H1 (cell line): ENCODE measurements around the gene MRPL22. TPM values are rescaled to one million over a fixed set of nuclear protein-coding genes. Genes with fewer than 3 reads are reported as not detected.

Experiments
- CTCF ChIA-PET: fragments of 300-600 bp; sonication (Branson Sonifier 250); formaldehyde crosslinking; loops from one replicate; lab custom pipeline; 2021; ENCODE audit not compliant: partially characterized antibody; lab: Charles Lee
- POLR2A ChIA-PET: fragments of 300-600 bp; sonication (Branson Sonifier 250); formaldehyde crosslinking; loops from one replicate; lab custom pipeline; 2021; ENCODE audit warnings: inconsistent platforms; ENCODE audit not compliant: partially characterized antibody; lab: Charles Lee
- DNase-seq, 2 experiments: peaks; one replicate each; pipeline versions ENCODE4 v3.0.0 to v3.0.0-alpha.2; 2010 to 2022; ENCODE audit warnings: low spot score in 2 of 2, low read depth in 1 of 2, mixed read lengths in 1 of 2
- FAIRE-seq: peaks from 2 replicates; lab custom pipeline; 2011; peaks lifted over from hg19 to GRCh38; lab: Jason Lieb, UNC
- H2AFZ ChIP-seq: 2 replicates; pipeline ENCODE4 v1.8.1; 2012; ENCODE audit warnings: low read length, inconsistent platforms
- H2AK5ac ChIP-seq: 2 replicates; pipeline ENCODE4 v1.6.1; 2013; ENCODE audit warnings: low read depth, low read length
- H2BK120ac ChIP-seq: replicated peaks from 2 replicates; pipeline ENCODE3; 2013; ENCODE audit warnings: low read depth, low read length, inconsistent platforms
- H2BK12ac ChIP-seq: 2 replicates; pipeline ENCODE4 v1.6.1; 2013; ENCODE audit warnings: low read depth, low read length
- H2BK15ac ChIP-seq: 2 replicates; pipeline ENCODE4 v1.6.1; 2013; ENCODE audit warnings: low read length
- H2BK20ac ChIP-seq: 2 replicates; pipeline ENCODE4 v1.6.1; 2013; ENCODE audit warnings: low read length
- H2BK5ac ChIP-seq: 2 replicates; pipeline ENCODE4 v1.6.1; 2013; ENCODE audit warnings: low read depth, low read length
- H3K14ac ChIP-seq: 2 replicates; pipeline ENCODE4 v1.6.1; 2013; ENCODE audit warnings: inconsistent platforms; ENCODE audit not compliant: insufficient read length
- H3K18ac ChIP-seq: 2 replicates; pipeline ENCODE4 v1.6.1; 2013; ENCODE audit warnings: low read length; ENCODE audit errors: extremely low read depth
- H3K23ac ChIP-seq: 2 replicates; pipeline ENCODE4 v1.6.1; 2013; ENCODE audit warnings: inconsistent platforms; ENCODE audit not compliant: insufficient read length
- H3K23me2 ChIP-seq: 2 replicates; pipeline ENCODE4 v1.6.1; 2013; ENCODE audit warnings: low read depth, low read length
- H3K27ac ChIP-seq: 2 replicates; pipeline ENCODE4 v1.6.1; 2011; ENCODE audit warnings: low read depth, low read length, inconsistent platforms
- H3K27me3 ChIP-seq, 4 experiments: replicated peaks in 1 of 4; 1 replicate in 1 of 4; 2 replicates in 3 of 4; pipeline versions ENCODE4 v1.6.1 to v1.8.1; 2011 to 2013; ENCODE audit warnings: low read length in 3 of 4, mild to moderate bottlenecking in 3 of 4, inconsistent platforms in 2 of 4, mixed read lengths in 2 of 4, moderate library complexity in 1 of 4; ENCODE audit not compliant: control insufficient read depth in 3 of 4, insufficient read depth in 3 of 4; ENCODE audit errors: extremely low read depth in 1 of 4
- H3K36me3 ChIP-seq, 4 experiments: 2 replicates each; pipeline versions ENCODE4 v1.6.1 to v1.8.1; 2011 to 2013; ENCODE audit warnings: mild to moderate bottlenecking in 4 of 4, low read length in 3 of 4, moderate library complexity in 2 of 4, control low read depth in 1 of 4, inconsistent platforms in 1 of 4; ENCODE audit not compliant: insufficient read depth in 4 of 4, control insufficient read depth in 2 of 4
- H3K4ac ChIP-seq: replicated peaks from 2 replicates; pipeline ENCODE3; 2013; ENCODE audit warnings: low read length, low read depth, mixed read lengths, inconsistent platforms; ENCODE audit not compliant: insufficient read length
- H3K4me1 ChIP-seq, 4 experiments: replicated peaks in 1 of 4; 1 replicate in 1 of 4; 2 replicates in 3 of 4; pipeline versions ENCODE4 v1.6.1 to v1.8.1; 2011 to 2013; ENCODE audit warnings: low read length in 3 of 4, inconsistent platforms in 2 of 4, mixed read lengths in 1 of 4; ENCODE audit not compliant: insufficient read depth in 4 of 4, control insufficient read depth in 3 of 4
- H3K4me2 ChIP-seq, 2 experiments: 2 replicates each; pipeline versions ENCODE4 v1.6.1 to v1.8.1; 2011 to 2013; ENCODE audit warnings: low read depth in 2 of 2, low read length in 2 of 2, control low read depth in 1 of 2, inconsistent platforms in 1 of 2, mild to moderate bottlenecking in 1 of 2; ENCODE audit not compliant: insufficient read depth in 1 of 2
- H3K4me3 ChIP-seq, 4 experiments: fragments of 200-600, 300-600 bp in 1 of 4; sonication (generic), shearing (Covaris generic), sonication (Bioruptor Twin) in 1 of 4; 2 replicates each; pipeline versions ENCODE4 v1.5.1 to v1.8.1; 2011 to 2016; ENCODE audit warnings: low read length in 4 of 4, low read depth in 3 of 4, control low read depth in 2 of 4, inconsistent platforms in 2 of 4, mild to moderate bottlenecking in 2 of 4, mixed read lengths in 1 of 4, moderate library complexity in 1 of 4; ENCODE audit not compliant: insufficient read depth in 2 of 4; ENCODE audit errors: extremely low read depth in 1 of 4
- H3K56ac ChIP-seq: replicated peaks from 2 replicates; pipeline ENCODE3; 2013; ENCODE audit warnings: low read depth, mild to moderate bottlenecking, mixed read lengths, low read length, inconsistent platforms; ENCODE audit not compliant: insufficient read length
- H3K79me1 ChIP-seq: 2 replicates; pipeline ENCODE4 v1.6.1; 2013; ENCODE audit warnings: low read depth, low read length, control low read depth
- H3K79me2 ChIP-seq, 2 experiments: 2 replicates each; pipeline versions ENCODE4 v1.6.1 to v1.8.1; 2012 to 2013; ENCODE audit warnings: low read length in 2 of 2, mild to moderate bottlenecking in 2 of 2, inconsistent platforms in 1 of 2; ENCODE audit not compliant: insufficient read depth in 2 of 2, control insufficient read depth in 1 of 2
- H3K9ac ChIP-seq, 4 experiments: replicated peaks in 1 of 4; 1 replicate in 1 of 4; 2 replicates in 3 of 4; pipeline versions ENCODE4 v1.6.1 to v1.8.1; 2011 to 2013; ENCODE audit warnings: low read depth in 3 of 4, low read length in 3 of 4, control low read depth in 2 of 4, mild to moderate bottlenecking in 2 of 4, moderate library complexity in 2 of 4, inconsistent platforms in 1 of 4; ENCODE audit errors: extremely low read depth in 1 of 4
- H3K9me3 ChIP-seq, 2 experiments: 2 replicates each; pipeline versions ENCODE4 v1.6.1 to v1.8.1; 2012 to 2013; ENCODE audit warnings: mild to moderate bottlenecking in 2 of 2, moderate library complexity in 2 of 2, control low read depth in 1 of 2, inconsistent platforms in 1 of 2, low read depth in 1 of 2, low read length in 1 of 2, mixed read lengths in 1 of 2; ENCODE audit not compliant: insufficient read depth in 2 of 2
- H4K20me1 ChIP-seq, 2 experiments: replicated peaks in 1 of 2; 2 replicates each; pipeline versions ENCODE3 to v1.8.1; 2011 to 2013; ENCODE audit warnings: inconsistent platforms in 2 of 2, low read length in 2 of 2, mild to moderate bottlenecking in 1 of 2; ENCODE audit not compliant: insufficient read depth in 2 of 2, control insufficient read depth in 1 of 2
- H4K5ac ChIP-seq: 2 replicates; pipeline ENCODE4 v1.6.1; 2013; ENCODE audit warnings: low read length, low read depth, mixed read lengths, inconsistent platforms; ENCODE audit not compliant: insufficient read length
- H4K8ac ChIP-seq: 2 replicates; pipeline ENCODE4 v1.8.0; 2013; ENCODE audit warnings: mild to moderate bottlenecking, moderate library complexity, low read length, inconsistent platforms; ENCODE audit not compliant: insufficient read depth; ENCODE audit errors: extremely low read depth
- H4K91ac ChIP-seq: replicated peaks from 2 replicates; pipeline ENCODE3; 2013; ENCODE audit warnings: low read length, mixed read lengths, inconsistent platforms; ENCODE audit not compliant: insufficient read length
- CBX5 ChIP-seq: fragments of 300-800, 300-1000 bp; sonication (generic); IDR thresholded peaks from 2 replicates; pipeline ENCODE4 v1.7.1; 2016; ENCODE audit warnings: antibody characterized with exemption, low read length, low read depth
- CHD1 ChIP-seq: IDR thresholded peaks from 2 replicates; pipeline ENCODE4 v1.6.1; 2012; ENCODE audit warnings: low read depth, low read length, improper control_type of control experiment
- CTBP2 ChIP-seq: IDR thresholded peaks from 2 replicates; pipeline ENCODE4 v1.7.0; 2011; ENCODE audit warnings: borderline replicate concordance, mild to moderate bottlenecking, moderate library complexity, mixed read lengths, low read length; ENCODE audit not compliant: insufficient read depth, insufficient read length
- NANOG ChIP-seq: IDR thresholded peaks from 2 replicates; pipeline ENCODE4 v1.6.1; 2011; ENCODE audit warnings: low read length, low read depth, mild to moderate bottlenecking, inconsistent platforms; ENCODE audit not compliant: insufficient read depth, poor library complexity, severe bottlenecking
- POU5F1 ChIP-seq: IDR thresholded peaks from 2 replicates; pipeline ENCODE4 v1.6.1; 2011; ENCODE audit warnings: low read depth, mild to moderate bottlenecking, low read length, moderate library complexity
- RNF2 ChIP-seq: fragments of 200-900, 300-1000 bp; sonication (generic); IDR thresholded peaks from 2 replicates; pipeline ENCODE4 v1.7.1; 2016; ENCODE audit warnings: borderline replicate concordance, low read depth, mild to moderate bottlenecking, antibody characterized with exemption, low read length; ENCODE audit not compliant: poor library complexity, severe bottlenecking; ENCODE audit errors: missing control alignments
- RXRA ChIP-seq: IDR thresholded peaks from 2 replicates; pipeline ENCODE4 v1.6.1; 2011; ENCODE audit warnings: low read depth, mild to moderate bottlenecking, low read length, moderate library complexity; ENCODE audit not compliant: insufficient read depth
- SP1 ChIP-seq: IDR thresholded peaks from 2 replicates; pipeline ENCODE4 v1.6.1; 2011; ENCODE audit warnings: low read depth, low read length
- YY1 ChIP-seq: IDR thresholded peaks from 2 replicates; pipeline ENCODE4 v1.6.1; 2011; ENCODE audit warnings: low read depth, mild to moderate bottlenecking, low read length
- polyA plus RNA-seq, 7 experiments: library from polyadenylated mRNA; depleted of rRNA in 3 of 7; stranded (reverse) in 5 of 7; unstranded in 2 of 7; fragments of >200 nt in 5 of 7; fragments of 200-250 nt in 2 of 7; gene quantifications; 1 replicate in 5 of 7; 2 replicates in 1 of 7; 4 replicates in 1 of 7; pipeline versions ENCODE4 v1.2.1 to v1.2.3, GENCODE V29; 2011 to 2013; ENCODE audit warnings: missing spikeins in 2 of 7, mixed read lengths in 2 of 7
- total RNA-seq: library from RNA; stranded (reverse); fragmentation: NEBNext Ultra II Directional; extraction: Animal tissue kit (Norgen Biotek cat#: 25700); gene quantifications from 2 replicates; pipeline ENCODE4 v1.2.1, GENCODE V29; 2021
- TF ChIP-seq, protein P1 (sequence below), 3 experiments: IDR thresholded peaks; 1 replicate in 2 of 3; 2 replicates in 1 of 3; pipeline versions ENCODE4 v1.5.1 to v1.6.1; 2011; ENCODE audit warnings: low read length in 3 of 3, mild to moderate bottlenecking in 3 of 3, inconsistent platforms in 2 of 3, low read depth in 1 of 3, moderate library complexity in 1 of 3; ENCODE audit not compliant: insufficient read depth in 1 of 3; ENCODE audit errors: control extremely low read depth in 1 of 3

MRPL22 gene
- total and polyA plus RNA-seq, 2 of the 8 experiments (the other 6 are each of a cell fraction or from before 2014, with no cell fraction given), result 46.8 to 65.6 TPM

DNA sequence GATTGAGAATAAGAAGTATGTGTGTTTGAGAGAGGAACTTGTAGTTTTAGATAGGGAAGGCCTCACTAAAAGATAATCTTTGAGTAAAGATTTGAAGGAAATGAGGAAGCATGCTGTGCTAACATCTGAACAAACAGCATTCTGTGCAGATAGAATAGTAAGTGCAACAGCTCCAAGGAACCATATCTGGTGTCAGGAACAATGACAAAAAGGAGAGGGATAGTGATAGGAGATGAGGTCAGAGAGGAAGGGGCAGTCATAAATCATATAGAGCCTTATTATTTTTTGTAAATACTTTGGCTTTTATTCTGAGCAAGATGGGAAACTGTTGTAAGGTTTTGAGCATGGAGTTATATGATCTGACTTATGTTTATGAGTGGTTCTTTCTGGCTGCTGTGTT, 3.8 kb downstream of the MRPL22 start:
- H4K91ac ChIP-seq, result no peak overlapping the region
- no peak overlapping the region for H3K27ac ChIP-seq
- H3K14ac ChIP-seq, result no peak overlapping the region
- H3K79me2 ChIP-seq, result peaks cover 4 to 52% of the 10 kb centered on the region in 2 experiments; a peak in 3 of 4 replicates
- peaks cover 0 to 4% (median 0%) of the 10 kb centered on the region in 4 experiments; a peak in 4 of 7 replicates for H3K4me1 ChIP-seq
- no peak overlapping the region for H3K4me2 ChIP-seq
- no peaks in the 10 kb centered on the region for H3K27me3 ChIP-seq
- H3K36me3 ChIP-seq, result no peaks in the 10 kb centered on the region; a peak in 1 of 8 replicates
- H3K23me2 ChIP-seq, result peaks cover 7% of the 10 kb centered on the region; the same call in 1 of the 2 replicates
- H4K8ac ChIP-seq, result no peak overlapping the region
- H3K23ac ChIP-seq, result no peak overlapping the region
- H3K4ac ChIP-seq, result no peak overlapping the region
- DNase-seq, result no peak
- no peak overlapping the region for H2AFZ ChIP-seq
- H2BK120ac ChIP-seq, result no peak overlapping the region
- no peak overlapping the region for H3K56ac ChIP-seq
- H4K20me1 ChIP-seq, result peaks cover 2 to 3% of the 10 kb centered on the region in 2 experiments
- H2BK15ac ChIP-seq, result no peak overlapping the region
- H3K4me3 ChIP-seq, result no peak overlapping the region
- H2BK12ac ChIP-seq, result no peak overlapping the region
- H3K79me1 ChIP-seq, result peaks cover 2% of the 10 kb centered on the region
- CTCF ChIA-PET, result interaction anchor here (0.6 to 4.9 kb wide), 17 partner anchors 8 to 200 kb away, joined by 3 to 40 read pairs (median 6); no protein-coding TSS in a partner anchor
- H2BK20ac ChIP-seq, result no peak overlapping the region
- POLR2A ChIA-PET, result no interaction called here
- H3K18ac ChIP-seq, result no peak overlapping the region
- no peak for FAIRE-seq
- H2AK5ac ChIP-seq, result no peak overlapping the region
- H3K9me3 ChIP-seq, result 0 out of 4 replicates have a peak, but pooled peaks cover 0 to 2% of the 10 kb centered on the region in 2 experiments
- H3K9ac ChIP-seq, result no peak overlapping the region; a peak in 1 of 7 replicates
- no peak overlapping the region for H4K5ac ChIP-seq
- no peak overlapping the region for H2BK5ac ChIP-seq
- TF ChIP-seq RNF2, result no peak
- no peak for TF ChIP-seq RXRA
- no peak for TF ChIP-seq CHD1
- no peak for TF ChIP-seq CTBP2
- no peak for TF ChIP-seq POU5F1
- TF ChIP-seq SP1, result no peak
- no peak for TF ChIP-seq YY1
- TF ChIP-seq, protein P1, sequence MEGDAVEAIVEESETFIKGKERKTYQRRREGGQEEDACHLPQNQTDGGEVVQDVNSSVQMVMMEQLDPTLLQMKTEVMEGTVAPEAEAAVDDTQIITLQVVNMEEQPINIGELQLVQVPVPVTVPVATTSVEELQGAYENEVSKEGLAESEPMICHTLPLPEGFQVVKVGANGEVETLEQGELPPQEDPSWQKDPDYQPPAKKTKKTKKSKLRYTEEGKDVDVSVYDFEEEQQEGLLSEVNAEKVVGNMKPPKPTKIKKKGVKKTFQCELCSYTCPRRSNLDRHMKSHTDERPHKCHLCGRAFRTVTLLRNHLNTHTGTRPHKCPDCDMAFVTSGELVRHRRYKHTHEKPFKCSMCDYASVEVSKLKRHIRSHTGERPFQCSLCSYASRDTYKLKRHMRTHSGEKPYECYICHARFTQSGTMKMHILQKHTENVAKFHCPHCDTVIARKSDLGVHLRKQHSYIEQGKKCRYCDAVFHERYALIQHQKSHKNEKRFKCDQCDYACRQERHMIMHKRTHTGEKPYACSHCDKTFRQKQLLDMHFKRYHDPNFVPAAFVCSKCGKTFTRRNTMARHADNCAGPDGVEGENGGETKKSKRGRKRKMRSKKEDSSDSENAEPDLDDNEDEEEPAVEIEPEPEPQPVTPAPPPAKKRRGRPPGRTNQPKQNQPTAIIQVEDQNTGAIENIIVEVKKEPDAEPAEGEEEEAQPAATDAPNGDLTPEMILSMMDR (IDR thresholded peaks at IDR 0.05; ENCODE audit: control extremely low read depth in 1 of 3, insufficient read depth in 1 of 3, low read depth in 1 of 3, low read length in 3 of 3), result no peak
- TF ChIP-seq NANOG, result no peak
- no peak for TF ChIP-seq CBX5
